Ramos (cell line): Measurements from ENCODE around the gene AP3B1.

ENCODE experiments used
- in situ Hi-C: fragments of 300-500 bp; cut with MboI; formaldehyde crosslinking; loops from one replicate; pipeline ENCODE4 v1.14.3; 2022; ENCODE audit warnings: low sequenced_read_pairs; ENCODE audit not compliant: unreplicated experiment

The AP3B1 gene

DNA sequence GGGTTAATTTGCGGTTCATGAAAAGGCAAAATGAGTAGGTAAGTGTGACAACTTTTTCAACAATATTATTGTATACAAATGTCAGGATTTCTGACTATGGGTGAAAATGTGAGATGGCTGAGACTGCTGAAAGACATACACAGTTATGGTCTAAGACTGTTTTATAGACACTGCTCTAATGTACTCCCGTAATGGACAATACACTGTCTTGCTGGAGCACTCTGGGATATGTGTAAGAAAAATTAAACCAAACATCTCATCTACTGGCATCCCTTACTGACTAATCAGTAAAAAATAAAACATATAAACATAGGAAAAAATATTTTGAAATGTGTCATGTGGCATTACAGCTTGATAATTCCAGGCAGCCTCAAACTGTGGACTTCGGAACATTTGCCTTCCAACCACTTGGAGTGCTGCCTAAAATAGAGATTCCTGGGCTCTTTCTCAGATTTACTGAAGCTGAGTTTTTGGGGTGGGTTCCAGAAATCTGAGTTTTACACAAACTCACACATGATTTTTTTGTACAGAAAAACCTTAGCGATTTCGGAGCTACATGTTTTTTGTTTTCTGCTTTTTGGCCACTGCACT is 284.5 kb downstream of the AP3B1 start:
- in situ Hi-C loops = no loop called here

DNA sequence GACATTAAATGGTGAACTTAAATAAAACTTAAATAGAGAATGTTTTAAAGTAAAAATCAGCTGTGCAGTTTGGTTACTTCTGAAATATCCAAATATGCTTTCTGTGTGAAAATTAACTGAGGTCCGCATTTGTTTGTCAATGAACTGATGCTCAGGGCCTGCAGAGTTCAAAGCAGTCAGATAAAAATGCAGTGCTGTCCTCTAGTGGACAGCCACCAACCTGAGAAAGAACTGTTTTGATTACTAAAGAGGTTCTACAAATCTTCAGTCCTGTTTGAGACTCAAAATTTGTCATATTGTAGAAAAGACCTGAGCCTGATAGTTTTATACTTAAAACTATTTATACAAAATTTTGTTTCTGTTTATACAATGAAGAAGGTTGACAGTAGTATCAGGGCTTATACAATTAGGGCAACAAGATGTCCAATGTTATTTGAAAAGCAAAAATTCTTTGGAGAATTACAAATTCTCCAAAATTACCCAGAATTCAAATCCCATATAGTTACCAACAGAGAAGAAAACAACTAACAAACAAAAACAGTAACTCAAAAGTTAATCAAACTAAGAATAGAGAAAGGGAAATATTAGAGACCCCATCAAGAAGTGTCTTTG is 286.0 kb downstream of the AP3B1 start:
- in situ Hi-C loops = no loop called here

DNA sequence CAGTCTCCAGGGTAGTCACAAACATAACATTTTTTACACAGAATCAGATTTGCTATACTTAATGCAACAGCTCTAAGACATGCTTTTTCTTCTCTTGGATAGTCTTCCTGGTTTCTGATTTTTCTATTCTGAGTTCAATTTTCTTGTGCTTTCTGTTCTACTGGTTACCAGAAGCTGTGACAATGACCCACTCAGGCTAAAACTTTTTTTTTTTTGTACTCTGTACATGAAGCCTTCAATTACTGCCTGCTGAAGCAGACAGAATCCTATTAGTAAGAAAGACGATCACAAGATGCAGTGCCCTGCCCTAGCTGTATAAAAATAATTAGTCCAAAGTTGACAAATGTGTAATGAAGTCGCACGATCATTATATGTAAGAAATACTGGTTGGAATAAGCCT is 287.3 kb downstream of the AP3B1 start:
- in situ Hi-C loops = no loop called here

DNA sequence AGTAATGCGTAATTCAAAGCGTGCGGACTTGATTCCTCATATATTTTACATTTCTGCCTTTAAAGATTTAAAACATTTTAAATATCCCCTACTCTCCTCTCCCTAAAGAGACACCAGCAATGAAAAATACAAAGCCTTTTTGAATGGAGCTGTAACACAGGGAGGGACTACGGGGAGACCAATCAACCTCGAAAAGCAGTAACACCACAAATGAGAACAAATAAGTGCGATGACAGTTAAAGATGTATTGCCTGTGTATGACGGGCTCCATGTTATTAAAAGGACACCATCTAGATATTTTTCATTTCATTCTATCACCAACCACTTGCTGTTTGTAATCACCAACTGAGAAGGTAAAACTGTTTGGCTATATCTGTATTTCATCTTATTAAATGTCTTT is 288.0 kb downstream of the AP3B1 start:
- in situ Hi-C loops = no loop called here

DNA sequence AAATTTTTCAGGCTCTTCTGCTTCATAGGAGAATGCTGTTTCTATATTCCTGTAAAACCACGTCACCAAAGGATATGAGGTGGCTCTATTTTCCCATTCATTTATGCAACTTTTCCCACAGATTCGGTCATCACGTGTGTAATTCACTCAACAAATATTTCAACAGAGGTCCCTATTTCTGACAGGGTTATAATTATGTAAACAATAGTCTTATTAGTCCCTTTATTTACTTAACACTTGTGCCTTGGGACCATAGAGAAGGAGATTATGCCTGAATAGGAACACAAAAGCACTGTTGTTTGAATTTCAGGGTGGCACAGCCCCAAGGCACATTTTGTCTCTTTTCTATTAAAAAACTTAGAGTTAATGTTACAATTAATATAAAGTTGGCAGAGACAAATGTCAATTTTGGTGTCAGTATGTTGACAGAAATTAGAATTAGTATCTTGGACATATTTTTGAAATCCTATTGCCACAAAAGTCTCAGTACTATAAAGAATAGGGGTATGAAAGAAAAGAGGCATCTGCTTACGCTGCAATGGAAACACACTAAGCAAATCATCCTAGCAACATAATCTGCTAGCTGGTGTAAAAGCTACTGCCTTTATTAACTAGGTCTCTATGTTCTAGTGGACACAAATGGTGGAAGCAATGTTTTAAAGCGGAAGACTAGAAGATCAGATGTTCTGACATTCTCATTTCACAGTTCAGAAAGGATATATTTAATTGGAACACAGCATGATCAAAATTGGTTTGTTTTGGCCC is 289.3 kb downstream of the AP3B1 start:
- in situ Hi-C loops = no loop called here

DNA sequence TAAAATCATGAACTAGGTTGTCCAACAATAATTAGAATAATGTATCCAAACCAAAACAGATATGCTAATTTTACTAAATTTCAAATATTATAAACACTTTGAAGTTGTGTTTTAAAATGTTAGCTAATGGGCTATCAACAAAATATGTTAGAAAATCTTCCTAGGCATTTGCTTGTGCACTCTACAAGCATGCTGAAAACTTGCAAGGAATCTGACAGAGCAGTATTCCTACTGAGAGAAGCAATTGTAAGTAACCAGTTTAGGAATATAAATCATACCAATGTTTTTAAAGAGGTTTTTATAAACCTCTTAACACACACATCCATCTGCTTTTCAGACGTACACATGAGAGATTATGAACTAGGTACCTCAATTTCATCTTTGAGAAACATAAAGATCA is 289.9 kb downstream of the AP3B1 start:
- in situ Hi-C loops = no loop called here

DNA sequence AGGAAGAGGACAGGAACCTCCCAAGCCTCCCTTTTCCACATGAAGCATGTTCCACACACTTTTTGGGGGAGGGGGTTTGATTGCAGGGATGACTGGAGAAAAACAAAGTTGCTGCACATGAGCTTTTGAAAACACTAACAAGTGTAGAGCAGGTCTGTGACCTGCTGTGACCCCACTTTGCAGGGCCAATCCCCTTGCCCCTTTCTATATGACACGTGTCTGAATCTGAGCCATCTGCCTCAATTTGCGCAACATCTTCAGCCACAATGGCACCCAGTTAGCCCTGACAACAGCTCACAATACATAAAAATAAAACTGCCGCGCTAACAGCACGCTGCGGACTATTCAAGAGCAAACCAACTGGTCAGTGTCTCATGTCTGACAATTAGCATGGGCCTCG is 290.6 kb downstream of the AP3B1 start:
- in situ Hi-C loops = no loop called here

DNA sequence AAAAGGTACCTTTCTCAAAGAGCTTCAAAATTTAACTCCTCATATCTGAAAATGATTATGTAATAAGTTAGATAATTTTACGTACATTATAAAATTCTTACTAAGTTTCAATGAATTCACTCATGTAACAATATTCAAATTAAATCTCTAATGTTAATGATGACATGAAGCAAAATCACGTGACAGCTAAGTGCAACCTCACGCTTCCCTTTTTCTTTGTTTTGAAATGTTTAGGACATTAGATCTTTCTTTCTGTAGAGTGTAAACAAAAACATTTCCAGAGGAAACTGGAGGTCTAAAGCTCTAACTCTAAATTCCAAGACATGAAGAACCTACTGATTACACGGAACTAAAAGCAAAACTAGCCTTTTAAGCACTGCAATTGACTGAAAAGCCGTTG is 291.0 kb downstream of the AP3B1 start:
- in situ Hi-C loops = no loop called here

DNA sequence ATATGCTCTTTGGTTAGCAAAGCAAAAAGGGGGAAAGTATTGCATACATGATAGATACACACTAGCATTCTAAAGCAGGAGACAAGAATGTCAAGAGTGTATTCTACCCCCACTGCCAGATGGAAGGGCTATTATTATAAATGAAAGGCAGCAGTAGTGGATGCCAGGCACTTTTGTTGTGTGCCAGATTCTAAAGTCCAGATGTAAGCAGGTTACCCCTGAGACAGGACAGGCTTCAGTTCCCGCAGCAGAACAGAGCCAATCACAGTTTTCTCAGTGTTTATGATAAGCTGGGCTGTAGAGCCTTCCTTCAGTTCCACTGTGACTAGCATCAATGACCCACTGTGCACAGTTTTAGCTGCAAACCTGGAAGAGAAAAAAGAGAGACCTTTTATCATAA is 291.8 kb downstream of the AP3B1 start:
- in situ Hi-C loops = no loop called here

DNA sequence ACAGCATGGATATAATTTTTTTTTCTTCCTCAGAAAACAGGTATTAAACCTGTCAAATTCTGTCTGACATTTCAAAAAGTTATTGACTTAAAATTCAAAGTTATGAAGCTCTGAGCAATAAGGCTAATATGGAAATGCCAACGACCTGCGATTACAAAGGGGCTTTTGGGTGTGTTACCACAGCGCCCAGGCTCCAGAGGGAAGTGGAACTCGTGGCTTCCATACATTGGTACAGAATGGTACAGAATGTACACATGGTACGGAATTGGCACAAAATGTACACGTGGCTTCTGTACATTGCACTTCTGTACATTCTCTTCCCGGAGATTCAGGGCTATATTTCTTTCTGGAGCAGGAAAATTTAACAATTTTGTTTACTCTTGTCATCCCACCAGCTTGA is 293.3 kb downstream of the AP3B1 start:
- in situ Hi-C loops = no loop called here

DNA sequence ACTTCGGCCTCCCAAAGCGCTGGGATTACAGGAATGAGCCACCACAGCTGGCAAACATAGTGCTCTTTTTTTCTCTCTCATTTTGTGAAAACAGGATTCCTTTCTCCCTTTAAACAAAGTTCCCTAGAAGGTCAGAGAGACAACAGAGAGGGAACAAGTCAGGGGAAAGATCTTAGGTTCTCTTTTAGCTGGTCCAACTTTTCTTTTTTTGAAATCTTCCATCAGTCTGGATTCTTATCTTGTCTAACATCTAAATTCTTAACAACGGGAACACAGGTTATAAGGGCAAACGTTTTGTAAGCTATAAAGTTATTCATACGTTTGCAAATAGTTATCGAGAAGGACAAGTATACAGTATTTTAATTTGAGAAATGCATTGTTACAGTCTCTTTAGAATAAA is 294.3 kb downstream of the AP3B1 start:
- in situ Hi-C loops = no loop called here

DNA sequence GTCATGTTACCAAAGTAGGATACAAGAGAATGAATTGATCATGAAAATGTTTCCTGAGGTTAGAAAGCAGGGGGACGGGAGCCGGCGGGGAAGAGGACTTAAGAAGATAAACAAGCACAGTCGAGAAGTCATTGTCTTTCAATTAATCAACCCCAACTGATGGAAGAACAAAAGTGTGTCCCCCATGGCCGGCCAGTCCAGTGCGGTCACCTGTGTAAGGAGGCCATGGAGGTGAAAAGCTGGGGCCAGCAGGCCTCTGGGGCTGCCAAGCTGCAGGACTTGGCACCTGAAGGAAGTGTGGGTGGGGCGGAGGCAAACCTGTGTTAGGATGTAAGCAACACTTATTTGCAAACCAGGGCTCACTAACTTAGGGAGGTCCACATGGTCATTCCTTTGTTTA is 295.1 kb downstream of the AP3B1 start:
- in situ Hi-C loops = no loop called here

DNA sequence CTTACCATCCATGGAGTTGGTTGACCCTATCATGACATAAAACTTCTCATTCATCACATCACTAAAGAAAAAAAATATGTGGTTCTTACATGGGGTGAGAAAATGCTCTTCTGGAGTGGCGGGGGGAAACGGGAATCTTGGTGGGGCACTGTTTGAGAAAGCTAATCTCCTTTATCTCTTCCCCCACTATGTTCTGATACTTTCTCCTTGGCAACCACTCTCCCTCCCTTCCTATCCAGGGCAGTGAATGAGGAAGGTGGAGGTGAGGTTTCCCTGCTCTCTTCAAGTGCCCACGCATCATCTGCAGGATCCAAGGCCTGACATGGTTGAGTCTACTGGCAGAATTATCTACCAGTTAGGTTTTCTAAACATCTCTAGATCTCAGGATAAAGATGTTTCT is 297.6 kb downstream of the AP3B1 start:
- in situ Hi-C loops = no loop called here

DNA sequence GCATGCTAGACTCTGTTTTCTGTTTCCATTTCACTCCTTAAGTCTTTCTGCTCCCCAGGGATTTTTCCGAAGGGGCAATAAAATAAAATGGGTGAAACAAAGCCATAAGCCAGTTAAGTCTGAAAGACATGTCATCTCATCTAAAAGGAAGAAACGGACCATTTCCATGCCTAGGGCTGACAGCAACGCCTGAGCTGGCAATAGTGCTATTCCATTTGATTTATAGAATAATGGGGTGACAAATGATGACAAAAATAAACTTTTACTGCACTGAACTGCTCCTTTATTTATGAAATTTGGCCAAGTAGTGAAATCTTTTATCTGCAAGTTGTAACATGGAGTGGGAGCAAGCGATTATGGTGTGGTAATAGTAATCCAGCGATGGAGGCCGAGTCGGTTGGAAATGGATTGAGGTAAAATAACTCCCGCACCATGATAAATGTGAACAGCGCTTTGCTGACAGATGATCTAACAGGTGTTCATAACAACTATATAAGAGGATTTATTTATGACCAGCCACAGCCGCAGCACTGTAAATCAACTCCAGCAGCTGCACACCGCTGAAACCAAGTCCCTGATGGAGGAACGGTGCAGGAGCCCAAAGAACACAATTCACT is 298.6 kb downstream of the AP3B1 start:
- in situ Hi-C loops = no loop called here

DNA sequence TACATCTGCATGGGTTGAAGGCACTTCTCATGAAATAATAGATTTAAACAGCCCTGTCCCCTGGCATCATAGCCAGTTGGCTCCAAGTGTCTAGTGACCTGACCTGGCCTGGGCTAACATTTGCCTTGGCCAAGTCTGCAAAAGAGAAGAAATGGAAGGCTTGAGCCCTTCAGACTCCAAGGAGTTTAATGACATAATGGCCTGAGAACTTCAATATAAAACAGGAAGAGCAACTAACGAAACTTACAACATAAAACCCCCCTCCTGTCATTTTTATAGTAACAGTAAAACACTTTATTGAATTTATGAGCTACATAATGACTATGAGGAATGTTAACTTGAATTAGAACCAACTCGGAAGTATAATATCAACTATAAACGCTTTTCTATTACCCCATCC is 299.6 kb downstream of the AP3B1 start:
- in situ Hi-C loops = no loop called here

DNA sequence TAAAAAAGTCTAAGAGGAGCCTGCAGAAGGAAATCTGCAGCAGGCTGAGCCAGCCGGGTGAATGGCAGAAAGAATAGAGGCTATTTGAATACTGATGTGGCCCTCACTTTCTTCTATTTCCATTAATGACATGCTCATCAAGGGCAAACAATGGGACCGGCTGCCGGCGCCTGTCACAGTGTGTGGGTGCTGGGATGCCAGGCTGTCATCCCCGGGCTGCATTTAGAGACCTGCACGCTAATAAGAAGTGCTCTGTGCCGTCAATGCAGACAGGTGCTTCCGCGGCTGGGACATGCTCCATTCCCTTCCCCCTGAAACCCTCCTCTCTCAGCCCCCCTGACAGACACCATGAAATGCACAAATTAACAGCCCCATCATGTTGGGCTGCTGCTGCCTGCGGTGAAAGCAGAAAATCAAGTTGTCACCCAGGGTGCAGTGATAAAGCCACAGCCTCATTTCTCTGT is 300.6 kb downstream of the AP3B1 start:
- in situ Hi-C loops = no loop called here

DNA sequence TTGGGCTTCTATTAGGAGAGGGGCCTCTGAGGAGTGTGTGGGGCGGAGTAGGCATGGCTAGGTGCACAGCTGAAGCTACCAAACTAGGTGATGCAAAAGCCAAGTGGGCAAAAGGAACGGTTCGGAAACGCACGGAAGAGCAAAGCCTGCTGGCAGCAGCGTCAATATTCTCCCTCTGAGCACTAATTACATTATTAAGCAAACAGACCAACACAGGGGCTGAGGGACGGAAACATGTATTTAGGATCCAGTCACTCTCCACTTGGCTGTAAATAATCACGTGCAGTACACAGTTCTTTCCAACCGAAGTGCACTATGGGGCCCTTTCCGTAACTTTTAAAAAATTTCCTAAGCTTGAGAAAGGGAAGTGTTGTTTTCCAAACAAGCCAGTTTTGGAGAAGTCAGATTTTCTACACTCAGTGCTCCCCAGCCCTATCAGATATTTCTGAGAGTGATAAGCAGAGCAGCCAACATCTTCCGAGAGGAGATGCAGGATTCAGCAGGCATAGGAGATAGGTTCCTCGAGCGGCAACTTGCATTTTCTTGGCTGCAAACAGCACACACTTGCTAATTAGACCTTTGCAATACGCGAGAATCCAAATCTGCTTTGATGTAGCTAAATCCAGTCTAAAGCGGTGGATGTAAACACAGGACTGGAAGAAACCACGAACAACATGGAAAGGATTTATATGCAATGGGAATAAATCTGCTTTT is 301.2 kb downstream of the AP3B1 start:
- in situ Hi-C loops = no loop called here

DNA sequence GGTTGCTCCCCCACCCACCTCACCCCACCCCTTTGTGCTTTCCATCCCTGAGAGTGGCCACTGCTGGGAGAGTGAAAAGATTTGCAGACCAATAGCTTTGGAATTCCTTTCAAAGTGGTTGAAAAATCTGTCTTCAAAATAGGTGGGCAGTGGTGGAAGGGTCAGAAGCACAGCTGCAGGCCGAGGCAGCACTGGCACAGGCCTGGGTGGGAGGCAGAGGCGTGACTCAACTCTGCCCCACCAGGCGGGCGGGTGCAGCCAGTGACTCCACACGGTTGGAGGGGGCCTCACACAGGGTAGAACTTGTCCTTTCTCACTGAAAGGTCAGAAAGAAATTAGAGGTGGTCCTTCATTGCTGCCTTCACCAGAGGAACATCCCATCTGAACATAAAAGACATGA is 303.4 kb downstream of the AP3B1 start:
- in situ Hi-C loops = no loop called here

DNA sequence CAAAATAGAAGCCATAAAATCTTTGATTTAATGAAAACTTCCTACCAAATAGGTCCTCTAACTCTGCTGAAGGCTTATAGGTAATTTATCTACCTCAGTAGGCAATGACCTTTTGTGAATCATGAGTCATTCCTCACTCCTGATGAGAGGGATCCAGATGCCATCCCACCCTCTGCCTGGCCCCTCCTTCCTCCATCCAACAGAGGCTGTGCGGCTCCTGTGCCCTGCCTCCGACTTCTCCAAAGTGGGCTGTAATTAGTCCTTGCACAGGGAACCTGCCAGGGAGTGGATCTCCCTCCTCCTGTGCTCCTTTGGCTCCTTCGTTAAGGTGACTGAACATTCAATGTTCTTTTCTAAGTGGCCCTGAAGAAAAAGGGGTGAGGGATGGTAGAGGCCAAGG is 304.5 kb downstream of the AP3B1 start:
- in situ Hi-C loops = no loop called here

DNA sequence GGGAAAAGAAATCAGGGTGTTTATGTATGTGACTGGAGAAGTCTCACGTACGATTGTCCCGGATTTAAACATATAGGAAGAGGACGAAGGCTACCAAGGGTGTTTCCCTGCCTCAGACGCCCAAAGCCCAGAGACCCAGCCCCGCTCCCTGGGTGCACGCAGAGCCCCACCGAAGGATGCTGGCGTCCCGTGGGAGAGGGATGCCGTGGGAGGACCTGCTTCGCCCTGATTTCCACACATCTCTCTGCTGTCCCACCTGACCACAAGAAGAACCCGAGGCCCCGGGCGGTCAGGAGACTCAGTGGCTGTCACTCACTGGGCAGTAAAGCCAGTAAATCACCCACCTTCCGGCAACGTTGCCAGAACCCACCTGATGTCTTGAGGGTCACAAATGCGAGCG is 306.5 kb downstream of the AP3B1 start:
- in situ Hi-C loops = no loop called here

DNA sequence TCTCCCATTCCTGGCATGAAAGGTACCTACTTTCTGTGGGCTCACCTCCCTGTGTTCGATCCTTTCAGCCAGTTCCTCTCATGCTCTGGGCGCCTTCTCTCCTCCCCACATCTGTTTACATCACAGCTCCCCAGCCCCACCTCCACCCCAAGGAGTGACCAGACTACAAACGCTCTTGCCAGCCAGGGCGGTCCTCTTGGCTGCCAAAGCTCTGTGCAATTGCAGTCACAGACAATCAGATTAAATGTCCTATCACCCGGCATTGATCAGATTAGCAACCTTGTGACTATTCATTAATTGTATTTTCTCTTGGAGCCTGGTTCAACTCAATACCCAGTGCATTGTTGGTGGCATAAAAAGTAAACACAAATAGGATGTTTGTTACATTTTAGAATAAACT is 307.2 kb downstream of the AP3B1 start:
- in situ Hi-C loops = no loop called here
